ENCODE data around the gene THRA. TPM values are rescaled to one million over a fixed set of nuclear protein-coding genes. Genes with fewer than 3 reads are reported as not detected.

Gene THRA
- total RNA-seq, 1 donor from 2014 or later: 37.0 TPM

DNA sequence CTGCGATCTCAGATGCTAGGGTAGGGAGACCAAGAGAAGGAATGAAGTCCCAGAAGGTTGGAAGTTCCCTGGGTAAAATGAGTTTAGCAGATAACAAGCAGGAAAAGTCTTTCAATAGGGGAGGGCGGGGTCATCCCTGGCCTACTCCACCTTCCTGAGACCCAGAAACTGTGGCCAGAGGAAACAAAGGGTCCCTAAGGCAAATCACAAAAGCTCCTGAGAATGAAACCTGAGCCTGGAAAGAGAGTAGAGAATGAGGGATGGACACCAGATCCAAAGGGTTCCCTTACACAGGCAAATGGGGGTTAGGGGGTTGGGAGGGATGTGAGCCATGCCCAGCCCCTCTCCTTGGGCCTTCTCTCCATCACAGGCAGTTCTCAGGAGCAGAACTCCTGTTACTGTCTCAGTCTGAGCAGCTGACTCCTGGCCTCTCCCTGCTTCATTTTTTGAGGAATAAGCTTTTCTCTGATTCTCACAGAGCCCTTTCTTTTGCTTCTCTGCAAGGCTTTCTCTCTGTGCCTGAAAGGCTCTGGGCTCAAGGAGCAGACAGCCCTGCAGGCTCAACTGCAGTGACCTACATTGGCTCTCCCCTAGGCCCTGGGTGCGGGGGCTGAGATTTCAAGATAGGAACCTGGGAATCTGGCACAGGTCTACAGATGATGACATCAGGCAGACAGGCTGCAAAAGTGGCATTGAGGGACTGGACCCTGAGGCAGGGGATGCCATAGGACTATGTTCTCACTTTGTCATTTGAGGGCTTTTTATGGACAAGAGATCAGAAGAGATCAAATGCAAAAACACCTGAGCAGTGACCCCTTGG is 47.5 kb downstream of the THRA start:
- no peak for DNase-seq (ENCODE audit: extremely low spot score, unreplicated experiment)
- peaks cover 71% of the 10 kb centered on the region for H3K4me1 Mint-ChIP-seq (ENCODE audit: unreplicated experiment)
- no peak for TF ChIP-seq CTCF (conservative IDR thresholded peaks at IDR 0.05)
- peak overlapping the region; percentile 48 for H3K4me3 Mint-ChIP-seq
- H3K9me3 Mint-ChIP-seq: no peaks in the 10 kb centered on the region
- no peaks in the 10 kb centered on the region for H3K36me3 Mint-ChIP-seq
- H3K27ac Mint-ChIP-seq: peak overlapping the region; percentile 93
- no peaks in the 10 kb centered on the region for H3K27me3 Mint-ChIP-seq

DNA sequence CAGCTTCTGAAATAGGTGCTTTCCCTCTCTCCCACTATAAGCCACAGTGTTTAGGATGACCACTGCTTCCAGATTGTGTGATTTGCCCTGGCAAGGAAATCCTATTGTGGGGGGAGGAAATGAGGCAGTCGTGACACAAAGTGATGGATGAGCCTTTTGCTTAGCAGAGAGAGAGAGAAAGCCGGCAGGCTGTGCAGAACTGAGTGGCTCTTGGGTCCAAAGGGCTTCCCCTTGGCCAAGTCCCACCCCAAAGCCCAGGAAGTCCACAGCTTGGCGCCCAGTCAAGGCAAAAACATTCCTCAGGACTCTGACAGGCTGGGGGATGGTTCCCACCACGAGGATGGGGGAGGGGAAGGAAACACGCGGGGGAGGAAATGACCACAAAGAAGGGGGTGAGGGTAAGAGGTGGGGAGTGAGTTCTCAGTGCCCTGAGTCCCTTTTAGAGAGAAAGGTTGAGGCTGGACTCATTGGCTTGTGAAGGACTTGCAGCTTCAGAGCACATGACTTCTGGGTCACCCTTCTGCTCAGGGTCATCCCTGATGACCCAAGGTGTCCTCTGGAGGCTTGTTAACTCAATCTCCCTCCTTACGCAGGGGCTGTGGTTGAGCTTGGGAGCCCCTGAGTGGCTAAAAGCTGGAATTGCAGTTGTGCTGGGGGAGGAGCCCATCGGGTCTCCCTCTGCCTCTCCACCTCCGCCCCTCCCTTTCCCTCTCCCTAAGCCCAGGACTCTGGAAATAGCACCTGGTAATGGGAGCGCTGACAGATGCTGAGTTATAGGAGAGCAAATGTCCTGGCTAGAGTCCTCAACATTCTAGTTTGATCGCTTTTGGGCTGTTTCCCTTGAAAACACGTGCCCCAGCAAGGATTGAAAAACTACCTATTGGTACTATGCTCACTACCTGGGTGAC is 48.7 kb downstream of the THRA start:
- Mint-ChIP-seq H3K4me3 (peak overlapping the region; percentile 65), H3K4me1 (ENCODE audit: unreplicated experiment) (peaks cover 79% of the 10 kb centered on the region), H3K36me3 (no peaks in the 10 kb centered on the region), H3K27ac (peak overlapping the region; percentile 93), H3K27me3 (no peaks in the 10 kb centered on the region), H3K9me3 (no peaks in the 10 kb centered on the region)
- TF ChIP-seq CTCF (conservative IDR thresholded peaks at IDR 0.05): peak; percentile 73
- DNase-seq (ENCODE audit: extremely low spot score, unreplicated experiment): no peak

DNA sequence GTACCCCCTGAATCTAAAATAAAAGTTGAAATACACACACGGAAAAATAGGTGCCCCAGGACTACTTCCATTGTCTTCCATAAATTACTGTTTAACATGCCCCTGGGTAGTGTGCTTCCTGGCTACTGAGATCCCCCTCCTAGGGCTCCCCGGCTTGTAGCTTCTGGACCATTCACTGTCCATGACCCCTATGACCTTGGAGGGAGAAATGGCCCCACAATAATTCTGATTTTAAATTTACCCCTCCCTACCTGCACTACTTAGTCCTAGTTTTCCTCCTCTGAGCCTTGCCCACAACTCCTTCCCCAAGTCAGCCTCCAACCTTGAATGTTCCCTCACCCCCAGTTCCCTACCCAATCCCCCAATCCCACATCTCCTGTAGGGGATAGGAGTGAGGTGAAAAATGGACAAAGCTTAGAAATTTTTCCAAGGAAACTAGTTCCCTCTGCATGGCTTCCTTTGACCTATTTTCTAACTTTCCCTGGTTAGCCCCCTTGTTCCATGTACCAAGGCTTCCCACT is 49.5 kb downstream of the THRA start:
- H3K9me3 Mint-ChIP-seq: no peaks in the 10 kb centered on the region
- no peak for TF ChIP-seq CTCF (conservative IDR thresholded peaks at IDR 0.05)
- no peaks in the 10 kb centered on the region for H3K36me3 Mint-ChIP-seq
- peak overlapping the region; percentile 93 for H3K27ac Mint-ChIP-seq
- H3K4me1 Mint-ChIP-seq (ENCODE audit: unreplicated experiment): peaks cover 71% of the 10 kb centered on the region
- no peak for DNase-seq (ENCODE audit: extremely low spot score, unreplicated experiment)
- no peaks in the 10 kb centered on the region for H3K27me3 Mint-ChIP-seq
- peak overlapping the region; percentile 91 for H3K4me3 Mint-ChIP-seq

DNA sequence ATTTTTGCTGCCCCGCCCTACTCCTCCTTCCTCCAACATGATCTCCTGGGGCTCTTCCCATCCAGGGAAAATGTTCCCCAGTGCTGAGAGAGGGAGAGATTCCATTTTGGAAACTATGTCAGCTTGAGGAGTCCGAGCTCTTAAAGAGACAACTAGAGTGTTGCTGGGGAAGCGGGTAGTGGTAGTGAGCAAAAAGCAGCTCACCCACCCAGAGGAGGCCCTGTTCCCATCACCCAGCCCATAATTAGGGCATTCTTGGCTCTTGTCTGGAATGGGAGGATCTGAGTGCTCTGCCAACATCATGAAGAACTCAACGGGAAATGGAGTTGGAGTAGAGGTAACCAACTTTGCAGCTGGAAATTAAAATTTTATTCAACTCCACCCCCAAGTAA is 49.9 kb downstream of the THRA start:
- no peak for TF ChIP-seq CTCF (conservative IDR thresholded peaks at IDR 0.05)
- no peaks in the 10 kb centered on the region for H3K27me3 Mint-ChIP-seq
- H3K36me3 Mint-ChIP-seq: no peaks in the 10 kb centered on the region
- peak overlapping the region; percentile 93 for H3K27ac Mint-ChIP-seq
- H3K4me1 Mint-ChIP-seq (ENCODE audit: unreplicated experiment): peaks cover 66% of the 10 kb centered on the region
- no peaks in the 10 kb centered on the region for H3K9me3 Mint-ChIP-seq
- H3K4me3 Mint-ChIP-seq: peak overlapping the region; percentile 91
- DNase-seq (ENCODE audit: extremely low spot score, unreplicated experiment): no peak

DNA sequence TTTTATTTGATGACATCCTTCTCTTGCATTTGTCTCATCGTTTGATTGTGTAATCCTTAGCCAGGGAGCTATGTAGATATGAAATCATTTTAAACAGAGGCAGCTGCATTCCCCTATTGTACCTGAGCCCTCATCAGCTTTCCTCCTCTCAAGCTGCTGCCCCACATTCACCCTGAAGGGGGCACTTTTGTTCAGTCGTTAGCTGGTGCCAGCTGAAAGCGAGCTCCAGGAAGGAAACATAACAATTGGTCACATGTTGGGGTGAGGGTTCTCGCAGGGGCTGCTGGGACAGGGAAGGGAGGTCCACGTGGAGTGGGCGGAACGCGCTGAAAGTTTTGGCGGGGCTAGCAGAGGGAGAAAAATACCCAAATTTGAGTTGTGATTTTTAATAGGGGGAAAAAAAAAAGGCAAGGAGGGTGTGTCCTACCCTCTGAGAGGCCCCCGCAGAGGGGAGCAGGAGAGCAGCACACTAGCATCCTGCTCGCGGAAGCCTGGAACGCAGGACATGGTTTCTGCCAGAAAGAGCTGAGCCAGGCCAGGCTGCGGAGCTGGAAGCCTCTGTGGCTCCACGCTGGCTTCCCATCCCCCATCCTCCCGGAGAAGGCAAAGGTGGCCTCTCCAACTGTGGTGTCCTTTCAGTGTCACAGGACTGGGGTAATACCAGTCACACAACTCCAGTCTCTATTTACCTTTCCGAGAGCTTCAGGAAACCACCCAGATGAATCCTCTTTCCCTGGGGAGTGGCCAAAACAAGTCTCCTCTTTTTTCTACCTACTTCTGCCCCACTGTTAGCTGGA is 50.5 kb downstream of the THRA start:
- Mint-ChIP-seq H3K36me3 (no peaks in the 10 kb centered on the region), H3K4me3 (peak overlapping the region; percentile 91), H3K27ac (peak overlapping the region; percentile 93), H3K4me1 (ENCODE audit: unreplicated experiment) (peaks cover 65% of the 10 kb centered on the region), H3K9me3 (no peaks in the 10 kb centered on the region), H3K27me3 (no peaks in the 10 kb centered on the region)
- peak; percentile 90 for DNase-seq (ENCODE audit: extremely low spot score, unreplicated experiment)
- peak; percentile 84 for TF ChIP-seq CTCF (conservative IDR thresholded peaks at IDR 0.05)
